Measurements from ENCODE around the gene TIAL1.
A peak's percentile ranks its signal among the peaks of the same experiment; 100 is the strongest.
"Not testable (repeated sequence)": the region's sequence is repeated elsewhere in the genome, so short reads cannot be mapped to it uniquely, and the experiment has no call there.

TIAL1 gene, protein sequence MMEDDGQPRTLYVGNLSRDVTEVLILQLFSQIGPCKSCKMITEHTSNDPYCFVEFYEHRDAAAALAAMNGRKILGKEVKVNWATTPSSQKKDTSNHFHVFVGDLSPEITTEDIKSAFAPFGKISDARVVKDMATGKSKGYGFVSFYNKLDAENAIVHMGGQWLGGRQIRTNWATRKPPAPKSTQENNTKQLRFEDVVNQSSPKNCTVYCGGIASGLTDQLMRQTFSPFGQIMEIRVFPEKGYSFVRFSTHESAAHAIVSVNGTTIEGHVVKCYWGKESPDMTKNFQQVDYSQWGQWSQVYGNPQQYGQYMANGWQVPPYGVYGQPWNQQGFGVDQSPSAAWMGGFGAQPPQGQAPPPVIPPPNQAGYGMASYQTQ

DNA sequence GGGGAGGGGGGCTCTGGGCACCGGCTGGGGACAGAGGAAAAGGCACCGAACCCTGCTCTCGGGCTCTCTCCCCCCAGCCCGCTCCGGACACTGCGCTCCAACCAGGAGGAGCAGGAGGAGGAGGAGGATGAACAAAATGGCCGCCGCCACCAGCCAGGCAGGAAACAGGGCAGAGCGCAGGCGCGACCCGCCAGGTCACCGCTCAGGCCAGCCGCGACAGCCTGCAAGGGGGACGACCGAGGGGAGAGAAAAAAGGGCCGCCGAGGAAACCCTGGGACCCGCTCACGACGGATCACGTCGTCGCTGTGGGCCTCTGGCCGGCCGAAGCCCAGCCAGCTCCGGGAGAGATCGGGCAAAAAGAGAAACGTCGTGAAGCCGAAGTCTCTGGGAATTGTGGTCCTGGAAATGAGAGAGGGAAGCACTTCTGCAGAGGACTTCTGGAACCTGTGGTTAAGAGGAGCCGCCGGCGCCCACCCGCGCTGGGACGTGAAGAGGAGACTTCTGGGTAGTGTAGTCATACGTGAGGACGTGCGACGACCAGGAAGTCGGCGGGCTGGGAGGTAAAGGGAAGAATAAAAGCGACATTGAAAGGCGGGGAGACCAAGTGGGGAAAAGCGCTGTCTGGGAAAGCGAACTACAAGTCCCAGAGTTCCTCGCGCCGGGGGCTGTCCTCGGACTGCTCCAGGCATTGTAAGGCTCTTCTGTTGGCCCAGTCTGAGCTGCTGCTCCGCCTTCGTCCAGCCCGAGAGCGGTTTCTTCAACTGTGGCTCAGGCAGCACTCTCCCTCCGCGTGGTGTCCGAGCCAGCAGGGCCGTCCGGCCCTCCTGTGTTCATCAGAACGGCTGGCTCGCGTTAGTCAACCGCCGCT lies at the start of gene TIAL1:
TSS of gene TIAL1 (minus strand) at position 428 of the 868 bp plus-strand sequence. CDS start 499 bp downstream, outside the sequence.
- peak; percentile 97 for DNase-seq (ENCODE audit: low spot score)

DNA sequence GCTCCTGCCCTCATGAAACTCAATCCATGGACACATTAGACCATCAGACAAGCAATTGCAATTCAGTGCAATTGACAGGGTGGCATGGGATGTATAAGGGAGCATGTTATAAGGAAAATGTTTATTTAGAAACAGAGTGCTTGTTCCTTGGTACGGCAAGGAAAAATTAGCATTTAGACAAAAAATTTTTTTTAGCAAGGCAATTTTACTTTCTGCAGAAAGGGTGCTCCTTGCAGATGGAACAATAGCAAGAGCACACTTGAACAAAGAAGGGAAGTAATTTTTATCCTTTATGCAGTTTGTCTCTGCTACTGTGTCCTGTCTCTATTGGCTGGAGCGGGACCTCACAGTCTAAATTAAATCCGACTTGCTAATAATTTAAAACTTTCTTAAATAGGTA lies 48.2 kb upstream of the TIAL1 start:
- DNase-seq (ENCODE audit: low spot score), result no peak

DNA sequence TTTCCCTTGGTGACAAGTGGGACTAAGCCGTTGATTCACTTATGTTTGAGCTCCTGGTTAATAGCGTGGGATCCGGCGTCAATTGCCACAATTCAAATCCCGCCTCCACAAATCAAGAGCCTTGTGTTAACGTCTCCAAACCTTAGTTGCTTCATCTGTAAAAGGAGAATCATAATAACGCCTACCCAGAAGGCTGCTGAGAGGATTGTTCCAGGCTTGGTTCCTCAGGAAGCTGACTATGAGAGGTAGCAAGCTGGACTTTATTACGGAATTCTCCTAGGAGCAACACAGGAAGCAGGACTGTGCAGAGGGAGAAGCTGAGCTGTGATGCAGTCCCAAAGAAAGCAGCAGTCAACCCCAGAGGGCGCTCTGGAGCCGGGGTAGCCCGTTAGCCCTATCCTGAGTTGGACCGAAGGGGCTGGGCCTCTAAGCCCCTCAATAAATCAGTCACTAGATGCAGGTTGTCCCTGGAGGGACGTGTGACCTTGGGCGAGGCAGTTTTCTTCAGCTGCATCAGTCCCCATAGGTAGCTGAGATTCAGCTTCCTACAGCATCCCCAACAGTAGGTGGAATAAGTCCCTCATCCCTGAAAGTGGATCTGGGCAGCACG lies 47.5 kb upstream of the TIAL1 start:
- DNase-seq (ENCODE audit: low spot score), result no peak

DNA sequence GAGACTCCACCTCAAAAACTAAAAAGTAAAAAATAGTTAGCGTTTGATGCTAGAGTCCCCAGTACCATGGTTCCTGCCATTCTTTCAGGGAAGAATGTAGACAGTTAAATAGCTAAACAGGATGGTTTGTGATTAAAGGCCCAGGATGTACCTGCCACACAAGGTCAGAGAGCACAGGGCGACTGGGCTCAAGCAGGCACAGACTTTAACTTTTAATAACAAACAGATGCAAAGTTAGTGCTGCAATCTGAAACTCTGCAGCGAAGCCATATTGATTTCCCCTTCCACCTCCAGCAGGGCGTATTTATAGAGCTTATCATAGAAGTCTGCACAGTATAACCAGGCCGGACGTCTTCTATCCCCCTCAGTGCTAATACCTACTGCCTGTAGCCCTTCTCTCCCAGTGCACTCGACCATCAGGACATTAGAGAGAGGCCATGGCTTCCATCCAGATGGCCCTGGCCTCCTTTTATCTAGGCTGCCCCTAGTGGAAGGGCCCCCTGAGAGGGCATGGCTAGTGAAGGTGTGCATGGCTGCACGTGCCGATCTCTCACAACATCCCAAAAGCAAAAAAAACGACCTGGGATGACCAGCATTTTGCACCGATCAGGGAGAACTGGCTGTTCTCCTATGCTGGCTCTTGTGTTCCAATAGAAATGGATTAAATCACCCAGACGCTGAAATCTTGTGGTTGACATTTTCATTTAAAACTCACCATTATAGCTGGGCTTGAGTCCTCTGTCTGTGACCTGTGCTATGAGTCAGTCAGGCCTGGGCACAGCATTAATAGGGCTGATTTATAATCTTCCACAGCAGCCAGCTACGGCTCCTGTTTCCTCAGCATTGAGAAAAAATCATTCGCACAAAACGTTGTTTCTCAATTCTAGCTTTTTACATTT lies 46.8 kb upstream of the TIAL1 start:
- DNase-seq (ENCODE audit: low spot score), result peak; percentile 32

DNA sequence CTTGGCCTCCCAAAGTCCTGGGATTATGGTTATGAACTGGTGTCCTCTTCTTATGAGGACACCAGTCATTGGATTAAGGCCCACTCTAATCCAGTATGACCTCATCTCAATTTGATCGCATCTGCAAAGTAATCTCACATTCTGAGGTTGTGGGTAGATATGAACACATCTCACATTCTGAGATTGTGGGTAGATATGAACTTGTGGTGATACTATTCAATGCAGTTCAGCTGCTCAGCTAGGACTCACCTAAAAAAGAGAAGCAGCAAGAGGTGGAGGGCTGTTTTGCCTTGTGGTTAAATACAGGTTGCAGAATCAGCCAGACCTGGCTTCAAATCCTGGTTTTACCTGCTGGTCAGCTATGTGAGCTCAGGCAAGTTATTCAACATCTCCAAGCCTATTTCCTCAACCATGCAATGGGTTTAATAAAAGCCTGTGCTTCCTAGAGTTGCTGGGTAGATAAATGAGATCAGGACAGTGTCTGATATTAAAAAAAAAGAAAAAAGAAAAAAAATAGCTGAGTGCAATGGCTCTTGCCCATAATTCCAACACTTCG lies 45.9 kb upstream of the TIAL1 start:
- DNase-seq (ENCODE audit: low spot score), result no peak

DNA sequence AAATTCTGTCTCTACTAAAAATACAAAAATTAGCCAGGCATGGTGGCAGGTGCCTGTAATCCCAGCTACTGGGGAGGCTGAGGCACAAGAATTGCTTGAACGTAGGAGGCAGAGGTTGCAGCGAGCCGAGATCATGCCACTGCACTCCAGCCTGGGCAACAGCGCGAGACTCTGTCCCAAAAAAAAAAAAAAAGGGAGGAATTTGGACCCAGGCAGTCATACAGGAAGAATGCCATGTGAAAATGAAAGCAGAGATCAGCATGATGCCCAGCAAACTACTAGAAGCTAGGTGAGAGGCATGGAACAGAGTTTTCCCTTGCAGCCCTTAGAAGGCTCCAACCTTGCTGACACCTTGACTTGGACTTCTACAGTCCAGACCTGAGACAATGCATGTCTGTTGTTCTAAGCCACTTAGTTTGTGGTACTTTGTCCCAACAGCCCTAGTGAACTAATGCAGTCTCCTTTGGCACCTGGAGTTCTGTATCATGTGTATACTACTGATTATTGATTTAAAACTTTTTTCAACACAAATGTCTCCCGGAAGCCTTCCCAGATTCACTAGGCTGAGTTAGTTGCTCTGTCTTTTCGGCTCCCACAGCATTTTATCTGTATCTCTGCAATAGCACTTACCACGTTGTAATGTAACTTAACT lies 44.2 kb upstream of the TIAL1 start:
- no peak for DNase-seq (ENCODE audit: low spot score)

DNA sequence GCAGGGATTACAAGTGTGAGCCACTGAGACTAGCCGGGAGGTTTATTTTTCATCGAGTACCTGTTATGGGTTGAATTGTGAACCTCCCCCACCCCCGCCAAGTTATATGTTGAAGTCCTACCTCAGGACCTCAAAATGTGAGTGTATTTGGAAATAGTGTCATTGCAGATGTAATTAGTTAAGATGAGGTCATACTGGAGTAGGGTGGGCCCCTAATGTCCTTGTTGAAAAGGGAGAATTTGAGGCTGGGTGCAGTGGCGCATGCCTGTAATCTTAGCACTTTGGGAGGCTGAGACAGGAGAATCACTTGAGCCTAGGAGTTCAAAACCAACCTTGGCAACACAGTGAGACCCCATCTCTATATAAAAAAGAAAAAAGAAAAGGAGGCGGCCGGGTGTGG lies 43.6 kb upstream of the TIAL1 start:
- no peak for DNase-seq (ENCODE audit: low spot score)

DNA sequence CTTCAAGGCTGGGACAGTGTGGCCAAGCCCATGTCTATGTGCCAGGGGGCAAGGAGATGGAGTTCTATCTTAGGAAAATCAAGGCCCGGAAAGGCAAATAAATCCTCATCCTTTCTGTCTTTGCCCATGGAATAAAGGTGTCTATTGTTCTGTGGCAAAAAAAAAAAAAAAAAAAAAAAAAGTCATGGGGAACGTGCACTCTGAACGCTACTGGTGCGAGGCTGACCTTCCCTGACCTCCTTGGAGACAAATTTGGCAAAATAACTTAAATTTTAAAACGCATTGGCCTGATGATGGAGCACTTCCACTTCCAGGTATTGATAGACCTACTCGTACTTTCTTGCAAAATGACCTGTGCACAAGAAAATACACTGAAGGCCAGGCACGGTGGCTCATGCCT lies 42.2 kb upstream of the TIAL1 start:
- DNase-seq (ENCODE audit: low spot score), result no peak

DNA sequence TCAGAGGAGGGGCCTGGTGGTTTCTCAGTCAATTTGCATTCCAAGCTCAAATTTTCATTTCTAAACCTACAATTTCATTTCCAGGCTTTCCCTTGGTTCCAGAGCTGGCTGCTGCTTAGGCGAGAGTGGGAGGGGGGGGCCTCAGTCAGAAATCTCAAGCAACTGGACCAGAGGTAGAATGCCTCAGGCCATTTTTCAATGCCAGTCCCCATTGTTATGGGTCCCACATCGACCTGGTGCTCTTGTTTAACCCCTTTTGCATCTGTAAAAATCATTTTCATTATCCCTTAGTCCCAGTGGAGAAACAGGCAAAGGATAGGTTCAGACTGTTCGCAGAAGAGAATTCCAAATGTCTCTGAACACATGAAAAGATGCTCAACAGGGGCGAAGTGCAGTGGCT lies 40.9 kb upstream of the TIAL1 start:
- no peak for DNase-seq (ENCODE audit: low spot score)

DNA sequence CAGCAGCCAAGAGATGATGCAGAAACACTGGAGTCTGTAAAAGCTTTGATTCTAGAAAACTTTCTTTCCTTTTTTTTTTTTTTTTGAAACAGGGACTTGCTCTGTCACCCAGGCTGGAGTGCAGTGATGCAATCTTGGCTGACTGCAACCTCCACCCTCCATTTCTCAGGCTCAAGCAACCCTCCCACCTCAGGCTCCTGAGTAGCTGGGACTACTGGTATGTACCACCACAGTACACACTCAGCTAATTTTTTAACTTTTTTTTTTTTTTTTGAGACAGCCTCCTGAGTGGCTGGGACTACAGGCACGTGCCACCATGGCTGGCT lies 37.4 kb upstream of the TIAL1 start:
- DNase-seq (ENCODE audit: low spot score), result peak; percentile 12

DNA sequence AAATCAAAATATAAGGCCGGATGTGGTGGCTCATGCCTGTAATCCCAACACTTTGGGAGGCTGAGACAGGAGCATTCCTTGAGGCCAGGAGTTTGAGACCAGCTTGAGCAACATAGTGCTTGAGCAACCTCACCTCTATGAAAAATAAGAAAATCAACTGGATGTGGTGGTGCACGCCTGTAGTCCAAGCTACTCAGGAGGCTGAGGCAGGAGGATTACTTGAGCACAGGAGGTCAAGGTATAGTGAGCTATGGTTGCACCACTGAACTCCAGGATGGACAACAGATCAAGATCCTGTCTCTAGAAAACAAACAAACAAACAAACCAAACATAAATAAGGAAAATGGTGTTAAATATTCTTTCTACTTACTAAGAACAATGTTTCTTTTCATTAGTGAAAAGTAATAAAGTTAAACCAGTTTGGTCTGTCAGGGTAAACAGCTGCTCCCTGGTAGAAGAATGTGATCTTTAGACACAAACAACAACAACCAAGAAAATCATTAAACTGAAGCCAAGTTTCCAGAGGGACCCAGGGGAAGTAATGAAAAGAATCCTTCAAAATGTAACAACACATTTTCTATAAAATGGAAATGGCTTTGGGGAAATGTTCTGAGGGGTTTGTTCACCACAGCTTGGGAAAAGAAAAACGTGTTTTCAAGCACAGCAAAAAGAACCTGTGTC lies 36.9 kb upstream of the TIAL1 start:
- DNase-seq (ENCODE audit: low spot score), result no peak

DNA sequence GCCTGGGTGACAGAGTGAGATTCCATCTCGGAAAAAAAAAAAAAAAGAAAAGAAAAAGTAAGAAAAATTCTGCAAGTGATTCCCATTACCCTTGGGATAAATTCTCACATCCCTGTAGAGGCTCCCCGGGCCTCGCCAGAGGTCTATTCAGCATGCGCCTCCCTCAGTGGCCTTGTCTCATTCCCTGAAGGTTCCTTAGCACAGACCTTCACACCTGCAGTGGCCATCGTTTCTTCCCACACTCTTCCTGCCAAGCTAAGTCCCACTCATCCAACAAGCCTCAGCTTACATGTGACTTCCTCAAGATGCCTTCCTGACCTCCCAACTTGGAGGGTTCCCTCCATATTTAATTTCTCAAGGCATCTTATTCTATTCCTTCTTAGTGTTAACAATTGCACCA lies 33.5 kb upstream of the TIAL1 start:
- no peak for DNase-seq (ENCODE audit: low spot score)

DNA sequence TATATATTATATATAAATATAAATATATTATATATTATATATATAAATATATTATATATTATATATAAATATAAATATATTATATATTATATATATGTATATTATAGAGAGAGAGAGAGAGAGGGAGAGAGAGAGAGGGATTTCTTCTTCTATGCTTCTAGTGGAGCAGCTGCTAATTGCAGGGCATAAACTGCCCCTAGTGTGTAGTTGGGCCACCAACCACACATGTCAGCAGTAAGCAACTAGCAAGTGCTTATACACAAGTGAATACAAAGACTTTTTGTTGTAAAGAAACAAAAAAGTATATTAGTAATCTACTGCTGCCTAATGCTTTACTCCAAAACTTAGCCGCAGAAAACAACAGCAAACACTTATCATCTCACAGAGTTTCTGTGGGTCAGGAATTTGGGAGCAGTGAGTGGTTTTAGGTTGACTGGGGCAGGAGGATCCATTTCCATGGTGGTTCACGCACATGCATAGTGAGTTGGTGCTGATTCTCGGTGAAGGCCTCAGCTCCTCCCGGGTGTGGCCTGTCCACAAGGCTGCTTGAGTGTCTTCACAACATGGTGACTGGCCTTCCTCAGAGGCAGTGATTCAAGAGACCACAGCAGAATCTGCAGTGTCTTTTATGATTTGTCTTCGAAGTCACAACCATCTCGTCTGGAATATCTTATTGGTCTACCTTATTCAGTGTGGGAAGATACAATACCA lies 29.0 kb upstream of the TIAL1 start:
- no peak for DNase-seq (ENCODE audit: low spot score)

DNA sequence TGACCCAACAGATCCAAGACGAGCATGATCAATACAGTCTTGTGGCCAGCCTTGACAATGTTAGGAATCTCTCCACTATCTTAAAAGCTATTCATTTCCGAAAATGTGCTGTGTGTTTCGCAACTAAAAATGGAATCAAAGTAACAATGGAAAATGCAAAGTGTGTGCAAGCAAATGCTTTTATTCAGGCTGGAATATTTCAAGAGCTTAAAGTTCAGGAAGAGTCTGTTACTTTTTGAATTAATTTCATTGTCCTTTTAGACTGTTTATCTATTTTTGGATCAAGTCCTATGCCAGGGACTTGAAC lies 24.3 kb upstream of the TIAL1 start:
- DNase-seq (ENCODE audit: low spot score), result no peak

DNA sequence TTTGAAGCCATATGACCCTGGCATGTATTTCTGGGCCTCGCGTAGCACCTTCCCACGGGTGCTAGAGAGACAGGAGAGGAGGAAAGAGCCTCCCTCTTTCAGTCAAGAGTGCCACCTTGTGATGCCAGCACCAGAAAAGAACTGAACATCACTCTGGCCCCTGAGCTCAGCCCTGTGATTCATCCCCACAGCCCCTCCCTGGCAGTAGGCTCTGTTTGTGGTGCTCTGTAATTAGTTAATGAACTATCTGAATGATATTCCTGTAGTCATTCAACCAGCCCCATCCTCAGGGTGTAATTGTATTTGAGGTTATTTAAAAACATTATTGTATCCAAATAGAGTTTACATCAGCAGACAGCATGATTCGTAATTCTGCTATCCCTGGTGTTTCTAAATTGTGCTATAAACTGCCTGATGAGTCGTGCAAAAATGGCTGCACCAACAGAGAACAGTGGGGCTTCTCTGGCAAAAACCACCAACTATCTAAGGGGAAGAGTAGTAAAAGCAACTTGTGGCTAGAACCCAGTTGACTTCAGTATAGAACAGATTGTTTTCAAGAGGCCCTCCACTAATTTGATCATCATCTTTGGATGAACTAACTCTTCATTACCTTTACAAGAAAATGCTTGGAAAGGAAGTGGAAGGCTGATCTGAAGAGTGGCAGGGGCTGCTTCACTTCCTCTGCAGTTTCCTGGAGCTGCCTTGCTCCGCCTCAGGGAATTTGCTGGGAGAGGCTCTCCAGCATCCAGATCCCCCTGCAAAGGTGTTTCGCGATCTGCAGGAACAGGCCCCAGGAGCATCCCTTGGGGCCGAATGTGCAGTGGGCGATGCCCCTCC lies 23.7 kb upstream of the TIAL1 start:
- DNase-seq (ENCODE audit: low spot score), result peak; percentile 30

DNA sequence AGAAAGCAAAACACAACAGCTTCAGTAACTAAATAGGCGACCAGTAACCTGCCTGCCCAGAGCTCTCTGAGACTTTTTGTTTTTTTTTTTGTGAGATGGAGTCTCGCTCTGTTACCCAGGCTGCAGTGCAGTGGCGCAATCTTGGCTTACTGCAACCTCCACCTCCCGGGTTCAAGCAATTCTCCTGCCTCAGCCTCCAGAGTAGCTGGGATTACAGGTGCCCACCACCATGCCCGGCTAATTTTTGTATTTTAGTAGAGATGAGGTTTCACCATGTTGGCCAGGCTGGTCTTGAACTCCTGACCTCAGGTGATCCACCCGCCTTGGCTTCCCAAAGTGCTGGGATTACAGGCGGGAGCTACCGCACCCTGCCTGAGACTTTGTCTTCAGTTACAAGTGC lies 23.0 kb upstream of the TIAL1 start:
- not testable (repeated sequence) for DNase-seq (ENCODE audit: low spot score)

DNA sequence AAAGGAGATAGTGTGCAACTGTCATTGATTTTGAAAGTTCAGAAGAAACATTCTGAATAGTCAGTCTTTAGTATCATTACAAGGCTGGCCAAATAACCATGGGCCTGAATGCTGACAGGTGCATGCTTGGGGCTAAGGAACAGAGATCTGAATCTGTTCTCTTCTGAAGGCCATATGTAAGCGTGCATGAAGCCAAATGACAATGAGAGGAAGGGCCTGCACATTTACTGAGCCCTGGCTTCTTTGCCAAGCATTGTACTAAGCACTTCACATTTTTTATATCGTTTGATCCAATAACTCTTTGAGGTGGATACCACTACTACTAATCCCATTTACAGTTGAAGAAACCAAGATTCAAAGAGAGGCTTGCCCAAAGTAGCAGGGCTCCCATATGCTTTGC lies 22.5 kb upstream of the TIAL1 start:
- DNase-seq (ENCODE audit: low spot score), result no peak

DNA sequence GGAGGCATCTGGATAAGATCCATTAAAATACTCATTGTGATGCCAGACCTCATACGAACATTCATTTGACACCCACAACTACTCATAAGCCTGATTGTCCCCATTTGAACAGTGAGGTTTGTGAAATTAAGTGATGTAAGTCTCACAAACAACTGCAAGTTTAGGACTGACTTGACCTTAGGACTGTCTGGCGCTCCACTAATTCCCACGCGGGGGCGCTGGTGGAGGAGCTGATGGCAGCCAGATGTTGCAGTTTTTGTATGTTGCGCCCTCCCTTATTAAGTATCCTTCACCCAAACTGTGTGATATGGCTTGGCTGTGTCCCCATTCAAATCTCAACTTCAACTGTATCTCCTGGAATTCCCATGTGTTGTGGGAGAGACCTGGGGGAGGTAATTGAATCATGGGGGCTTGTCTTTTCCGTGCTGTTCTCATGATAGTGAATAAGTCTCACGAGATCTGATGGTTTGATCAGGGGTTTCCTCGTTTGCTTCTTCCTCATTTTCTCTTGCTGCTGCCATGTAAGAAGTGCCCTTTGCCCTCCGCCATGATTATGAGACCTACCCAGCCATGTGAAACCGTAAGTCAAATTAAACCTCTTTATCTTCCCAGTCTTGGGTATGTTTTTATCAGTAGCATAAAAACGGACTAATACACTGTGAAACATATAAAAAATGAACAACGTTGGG lies 20.3 kb upstream of the TIAL1 start:
- peak; percentile 65 for DNase-seq (ENCODE audit: low spot score)

DNA sequence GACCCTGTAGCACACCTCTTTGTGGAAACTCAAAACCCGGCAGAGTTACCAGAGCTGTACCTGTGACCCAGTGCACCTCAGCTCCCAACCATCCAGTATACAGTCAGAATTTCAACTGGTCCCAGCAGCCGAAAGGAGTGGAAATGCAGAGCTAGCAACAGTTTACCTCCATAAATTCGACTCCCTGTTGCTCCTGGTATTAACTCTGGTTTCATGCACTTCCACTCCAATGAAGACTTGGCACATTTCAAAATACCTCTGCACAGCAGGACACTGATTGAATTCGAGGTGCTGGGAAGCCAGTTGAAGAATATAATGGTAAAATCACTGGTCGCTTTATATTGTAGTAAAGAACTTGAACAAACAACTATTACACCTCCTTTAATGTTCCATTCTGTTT lies 17.9 kb upstream of the TIAL1 start:
- no peak for DNase-seq (ENCODE audit: low spot score)
